A549 (cell line): Measurements from ENCODE around the gene HINT3.

ENCODE experiments used
- CEBPB ChIP-seq, 2 experiments: fragments of >200 bp in 1 of 2; sonication (Bioruptor Twin) in 1 of 2; formaldehyde crosslinking in 1 of 2; IDR thresholded peaks; 2 replicates each; pipeline ENCODE4 v1.6.1; 2012 to 2016
- EP300 ChIP-seq, 2 experiments: fragments of >200 bp; sonication (Bioruptor Twin); formaldehyde crosslinking; IDR thresholded peaks; 2 replicates in 1 of 2; 3 replicates in 1 of 2; pipeline ENCODE4 v1.6.1; 2016 to 2017
- HDAC2 ChIP-seq: fragments of 200-600 bp; sonication (generic); IDR thresholded peaks from 2 replicates; pipeline ENCODE4 v1.6.1; 2016
- HEYL ChIP-seq: fragments of 250-450 bp; sonication (Bioruptor Pico); IDR thresholded peaks from 2 replicates; pipeline ENCODE4 v1.8.0; 2021; ENCODE audit warnings: mild to moderate bottlenecking, moderate library complexity
- KDM5A ChIP-seq: fragments of 200-600 bp; sonication (generic); IDR thresholded peaks from 2 replicates; pipeline ENCODE4 v1.6.1; 2016; ENCODE audit warnings: antibody characterized with exemption, mild to moderate bottlenecking
- MAFK ChIP-seq: fragments of 450-650 bp; IDR thresholded peaks from 2 replicates; pipeline ENCODE4 v1.6.1; 2014; ENCODE audit not compliant: partially characterized antibody
- POLR2A ChIP-seq: IDR thresholded peaks from 2 replicates; pipeline ENCODE4 v1.6.1; 2012; ENCODE audit warnings: mild to moderate bottlenecking, low read length
- RAD21 ChIP-seq, 2 experiments: fragments of >200 bp in 1 of 2; sonication (Bioruptor Twin) in 1 of 2; formaldehyde crosslinking in 1 of 2; IDR thresholded peaks in 1 of 2; conservative IDR thresholded peaks in 1 of 2; 2 replicates in 1 of 2; 3 replicates in 1 of 2; pipeline ENCODE4 v1.6.1; 2012 to 2018; ENCODE audit warnings: inconsistent platforms in 1 of 2
- RCOR1 ChIP-seq: fragments of 150-350 bp; IDR thresholded peaks from 2 replicates; pipeline ENCODE4 v1.6.1; 2014; ENCODE audit warnings: antibody characterized with exemption, low read length, low read depth
- ZSCAN20 ChIP-seq: fragments of 250-450 bp; sonication (Bioruptor Pico); IDR thresholded peaks from 2 replicates; pipeline ENCODE4 v1.8.0; 2022; ENCODE audit warnings: mild to moderate bottlenecking, moderate library complexity
- TF ChIP-seq, protein P1 (sequence below): fragments of >200 bp; sonication (Bioruptor Twin); formaldehyde crosslinking; IDR thresholded peaks from 3 replicates; pipeline ENCODE4 v1.5.1; 2016
- TF ChIP-seq, protein P2 (sequence below): fragments of 200-600 bp; sonication (generic); IDR thresholded peaks from 2 replicates; pipeline ENCODE4 v1.6.1; 2016; ENCODE audit warnings: antibody characterized with exemption, mild to moderate bottlenecking, moderate library complexity
- TF ChIP-seq, protein P3 (sequence below): fragments of >200 bp; sonication (Bioruptor Twin); formaldehyde crosslinking; IDR thresholded peaks from 3 replicates; pipeline ENCODE4 v1.6.1; 2016
- TF ChIP-seq, protein P4 (sequence below): IDR thresholded peaks from 2 replicates; pipeline ENCODE4 v1.6.1; 2012

DNA sequence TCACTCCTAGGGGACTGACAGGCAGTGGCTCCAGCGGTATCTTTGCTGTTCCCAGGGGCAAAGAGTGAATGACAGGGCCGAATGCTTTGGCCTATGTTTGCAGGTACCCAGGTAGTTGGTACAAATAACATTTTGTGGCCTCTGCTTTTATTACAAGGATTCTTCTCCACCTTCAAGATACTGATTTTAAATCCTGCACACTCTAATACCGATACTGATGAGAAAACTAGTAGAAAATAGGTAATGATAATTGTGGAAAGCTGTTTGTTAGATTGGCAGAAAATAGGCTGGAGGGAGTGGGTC is 772 bp downstream of the HINT3 start:
- TF ChIP-seq CEBPB (IDR thresholded peaks at IDR 0.05) (no peak), POLR2A (no peak), RAD21 (conservative IDR thresholded peaks at IDR 0.05 in 1 of 2, IDR thresholded peaks at IDR 0.05 in 1 of 2) (no peak), HEYL (CRISPR knock-in tag) (no peak), RCOR1 (no peak), KDM5A (no peak), HDAC2 (no peak), MAFK (no peak), EP300 (IDR thresholded peaks at IDR 0.05) (no peak), ZSCAN20 (CRISPR knock-in tag) (no peak)
- TF ChIP-seq, protein P1, sequence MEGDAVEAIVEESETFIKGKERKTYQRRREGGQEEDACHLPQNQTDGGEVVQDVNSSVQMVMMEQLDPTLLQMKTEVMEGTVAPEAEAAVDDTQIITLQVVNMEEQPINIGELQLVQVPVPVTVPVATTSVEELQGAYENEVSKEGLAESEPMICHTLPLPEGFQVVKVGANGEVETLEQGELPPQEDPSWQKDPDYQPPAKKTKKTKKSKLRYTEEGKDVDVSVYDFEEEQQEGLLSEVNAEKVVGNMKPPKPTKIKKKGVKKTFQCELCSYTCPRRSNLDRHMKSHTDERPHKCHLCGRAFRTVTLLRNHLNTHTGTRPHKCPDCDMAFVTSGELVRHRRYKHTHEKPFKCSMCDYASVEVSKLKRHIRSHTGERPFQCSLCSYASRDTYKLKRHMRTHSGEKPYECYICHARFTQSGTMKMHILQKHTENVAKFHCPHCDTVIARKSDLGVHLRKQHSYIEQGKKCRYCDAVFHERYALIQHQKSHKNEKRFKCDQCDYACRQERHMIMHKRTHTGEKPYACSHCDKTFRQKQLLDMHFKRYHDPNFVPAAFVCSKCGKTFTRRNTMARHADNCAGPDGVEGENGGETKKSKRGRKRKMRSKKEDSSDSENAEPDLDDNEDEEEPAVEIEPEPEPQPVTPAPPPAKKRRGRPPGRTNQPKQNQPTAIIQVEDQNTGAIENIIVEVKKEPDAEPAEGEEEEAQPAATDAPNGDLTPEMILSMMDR, result no peak
- TF ChIP-seq, protein P2, sequence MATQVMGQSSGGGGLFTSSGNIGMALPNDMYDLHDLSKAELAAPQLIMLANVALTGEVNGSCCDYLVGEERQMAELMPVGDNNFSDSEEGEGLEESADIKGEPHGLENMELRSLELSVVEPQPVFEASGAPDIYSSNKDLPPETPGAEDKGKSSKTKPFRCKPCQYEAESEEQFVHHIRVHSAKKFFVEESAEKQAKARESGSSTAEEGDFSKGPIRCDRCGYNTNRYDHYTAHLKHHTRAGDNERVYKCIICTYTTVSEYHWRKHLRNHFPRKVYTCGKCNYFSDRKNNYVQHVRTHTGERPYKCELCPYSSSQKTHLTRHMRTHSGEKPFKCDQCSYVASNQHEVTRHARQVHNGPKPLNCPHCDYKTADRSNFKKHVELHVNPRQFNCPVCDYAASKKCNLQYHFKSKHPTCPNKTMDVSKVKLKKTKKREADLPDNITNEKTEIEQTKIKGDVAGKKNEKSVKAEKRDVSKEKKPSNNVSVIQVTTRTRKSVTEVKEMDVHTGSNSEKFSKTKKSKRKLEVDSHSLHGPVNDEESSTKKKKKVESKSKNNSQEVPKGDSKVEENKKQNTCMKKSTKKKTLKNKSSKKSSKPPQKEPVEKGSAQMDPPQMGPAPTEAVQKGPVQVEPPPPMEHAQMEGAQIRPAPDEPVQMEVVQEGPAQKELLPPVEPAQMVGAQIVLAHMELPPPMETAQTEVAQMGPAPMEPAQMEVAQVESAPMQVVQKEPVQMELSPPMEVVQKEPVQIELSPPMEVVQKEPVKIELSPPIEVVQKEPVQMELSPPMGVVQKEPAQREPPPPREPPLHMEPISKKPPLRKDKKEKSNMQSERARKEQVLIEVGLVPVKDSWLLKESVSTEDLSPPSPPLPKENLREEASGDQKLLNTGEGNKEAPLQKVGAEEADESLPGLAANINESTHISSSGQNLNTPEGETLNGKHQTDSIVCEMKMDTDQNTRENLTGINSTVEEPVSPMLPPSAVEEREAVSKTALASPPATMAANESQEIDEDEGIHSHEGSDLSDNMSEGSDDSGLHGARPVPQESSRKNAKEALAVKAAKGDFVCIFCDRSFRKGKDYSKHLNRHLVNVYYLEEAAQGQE, result no peak
- TF ChIP-seq, protein P3, sequence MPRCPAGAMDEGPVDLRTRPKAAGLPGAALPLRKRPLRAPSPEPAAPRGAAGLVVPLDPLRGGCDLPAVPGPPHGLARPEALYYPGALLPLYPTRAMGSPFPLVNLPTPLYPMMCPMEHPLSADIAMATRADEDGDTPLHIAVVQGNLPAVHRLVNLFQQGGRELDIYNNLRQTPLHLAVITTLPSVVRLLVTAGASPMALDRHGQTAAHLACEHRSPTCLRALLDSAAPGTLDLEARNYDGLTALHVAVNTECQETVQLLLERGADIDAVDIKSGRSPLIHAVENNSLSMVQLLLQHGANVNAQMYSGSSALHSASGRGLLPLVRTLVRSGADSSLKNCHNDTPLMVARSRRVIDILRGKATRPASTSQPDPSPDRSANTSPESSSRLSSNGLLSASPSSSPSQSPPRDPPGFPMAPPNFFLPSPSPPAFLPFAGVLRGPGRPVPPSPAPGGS, result no peak
- TF ChIP-seq, protein P4, sequence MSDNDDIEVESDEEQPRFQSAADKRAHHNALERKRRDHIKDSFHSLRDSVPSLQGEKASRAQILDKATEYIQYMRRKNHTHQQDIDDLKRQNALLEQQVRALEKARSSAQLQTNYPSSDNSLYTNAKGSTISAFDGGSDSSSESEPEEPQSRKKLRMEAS, result no peak
